GM18511 (cell line): ENCODE data around the gene PCSK6.
A peak's percentile ranks its signal among the peaks of the same experiment; 100 is the strongest.

Experiments used
- ATAC-seq: cut with Tn5 transposase; IDR thresholded peaks from one replicate; pipeline ENCODE4 v1.9.1; 2021; ENCODE audit warnings: mild to moderate bottlenecking, moderate library complexity; ENCODE audit not compliant: unreplicated experiment

PCSK6 gene

DNA sequence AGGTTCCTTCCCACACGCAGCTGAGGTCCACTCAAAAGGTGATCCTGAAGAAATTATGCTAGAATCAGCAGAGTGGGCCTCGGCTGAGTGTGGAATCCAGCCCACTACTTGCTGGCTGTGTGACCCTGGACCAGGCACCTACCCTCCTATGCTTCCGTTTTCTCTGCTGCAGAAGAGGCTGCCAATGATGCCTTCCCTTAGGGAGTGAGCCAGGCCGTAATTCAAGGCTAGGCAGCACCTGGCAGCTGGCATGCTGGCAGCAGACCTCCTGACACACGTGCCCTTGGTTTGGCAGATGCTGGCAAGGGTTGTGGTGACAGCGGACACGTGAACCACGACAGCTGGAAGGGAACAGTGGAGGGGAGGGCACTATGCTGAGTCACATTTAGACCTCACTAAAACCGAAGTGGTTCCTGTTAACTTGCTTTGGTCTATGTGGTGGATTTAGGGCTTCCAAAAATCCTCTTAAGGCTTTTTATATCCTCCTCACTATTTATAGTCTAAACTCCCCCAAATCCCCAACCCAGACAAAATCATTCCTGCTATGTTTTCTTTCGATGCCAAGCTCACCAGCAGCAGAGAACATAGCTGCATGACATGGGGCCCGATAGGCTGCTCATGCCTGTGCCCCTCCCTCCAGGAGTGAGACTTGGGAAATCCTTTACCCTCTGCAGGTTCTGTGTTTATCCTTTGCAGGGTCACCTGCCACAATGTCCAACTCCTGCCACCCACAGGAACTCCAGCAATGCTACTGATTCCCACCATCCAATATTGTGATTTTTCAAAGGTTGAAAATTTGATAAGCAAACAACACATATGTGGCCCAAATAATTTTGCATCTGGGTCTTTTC lies 10.6 kb upstream of the PCSK6 start:
- peak; percentile 80 for ATAC-seq

DNA sequence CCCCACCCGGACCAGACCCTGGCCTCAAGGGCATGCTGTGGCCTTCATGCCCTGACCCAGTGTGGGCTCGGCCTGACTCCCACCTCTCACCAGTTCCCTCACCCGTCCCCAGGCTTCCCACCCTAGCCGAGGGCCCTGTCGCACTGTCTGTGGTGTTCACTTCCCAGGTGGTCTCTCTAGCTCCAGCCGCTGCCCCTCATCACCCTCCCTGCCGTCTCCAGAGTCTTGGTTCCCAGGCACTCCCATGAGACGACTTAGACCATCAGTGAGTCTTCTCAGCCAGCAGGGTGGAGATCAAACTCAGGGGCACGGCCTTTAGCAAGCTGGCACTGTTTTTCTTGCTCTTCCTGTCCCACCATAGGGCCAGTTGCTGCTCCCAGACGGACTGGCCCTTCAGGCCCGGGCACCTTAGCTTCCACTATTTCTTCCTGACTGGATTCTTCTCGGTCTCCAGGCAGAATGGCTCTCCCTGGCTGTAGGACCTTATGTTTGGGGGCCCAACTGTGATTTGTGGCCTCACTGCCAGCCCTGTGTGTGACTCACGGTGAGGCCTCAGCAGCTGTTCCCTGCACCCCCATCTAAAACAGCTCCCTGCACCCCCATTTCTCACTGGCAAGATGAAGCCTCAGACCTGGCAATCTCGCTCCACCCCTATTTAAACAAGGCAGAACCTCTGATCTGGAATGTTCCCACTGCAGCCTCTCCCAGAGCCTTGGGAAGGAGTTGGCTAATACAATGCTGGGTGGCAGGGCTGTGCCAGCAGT lies 9.4 kb upstream of the PCSK6 start:
- ATAC-seq = no peak

DNA sequence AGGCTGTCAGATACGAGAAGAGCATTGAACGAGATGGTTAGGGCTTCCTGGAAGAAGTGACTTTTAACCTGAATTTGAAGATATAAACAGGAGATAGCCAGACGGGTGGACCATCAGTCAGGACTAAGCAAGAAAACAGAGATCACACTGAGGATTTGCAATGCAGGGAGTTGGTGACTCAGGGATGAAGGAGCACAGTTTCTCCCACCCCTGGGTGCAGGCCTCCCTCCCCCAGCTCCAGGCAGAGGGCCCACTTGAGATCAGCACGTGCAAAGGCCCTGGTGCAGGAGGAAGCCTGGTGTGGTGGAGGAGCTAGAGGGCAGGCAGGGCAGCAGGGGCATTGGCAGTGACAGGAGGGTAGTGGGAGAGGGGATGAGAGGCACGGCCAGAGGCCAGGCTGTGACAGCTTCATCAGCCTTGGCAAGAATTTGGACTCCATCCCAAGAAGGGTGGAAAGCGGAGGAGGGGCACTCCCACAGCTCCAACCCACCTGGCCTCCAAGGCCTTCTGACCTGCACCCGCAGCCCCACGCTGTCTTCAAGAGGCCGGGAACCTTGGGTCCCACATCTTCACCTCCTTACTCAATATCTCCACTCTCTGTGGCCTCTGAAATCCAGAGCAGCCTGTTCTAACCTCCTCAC lies 8.7 kb upstream of the PCSK6 start:
- ATAC-seq = no peak

DNA sequence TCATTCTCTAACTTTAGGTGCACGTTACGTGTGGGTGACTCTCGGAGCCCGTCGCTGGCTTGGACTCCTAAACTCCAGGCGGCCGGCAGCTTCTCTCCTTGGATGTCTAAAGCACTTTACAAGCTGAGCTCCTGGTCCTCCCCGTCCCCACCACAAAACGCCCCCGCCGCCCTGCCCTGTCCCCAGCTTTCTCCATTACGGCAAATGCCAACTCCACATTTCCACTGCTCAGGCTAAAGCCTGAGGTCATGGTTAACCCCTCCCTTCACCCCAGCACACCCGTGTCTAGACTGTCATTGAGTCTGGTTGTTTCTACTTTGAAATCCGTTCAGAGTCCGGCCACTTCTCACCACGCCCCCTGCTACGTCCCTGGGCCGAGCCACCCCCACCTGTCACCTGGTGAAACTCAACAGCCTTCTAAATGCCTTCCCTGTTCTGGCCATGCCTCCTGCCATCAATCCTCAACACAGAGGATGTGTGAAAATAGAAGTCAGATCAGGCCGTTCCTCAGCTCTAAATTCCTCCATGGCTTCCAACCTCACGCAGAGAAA lies 8.1 kb upstream of the PCSK6 start:
- ATAC-seq = no peak

DNA sequence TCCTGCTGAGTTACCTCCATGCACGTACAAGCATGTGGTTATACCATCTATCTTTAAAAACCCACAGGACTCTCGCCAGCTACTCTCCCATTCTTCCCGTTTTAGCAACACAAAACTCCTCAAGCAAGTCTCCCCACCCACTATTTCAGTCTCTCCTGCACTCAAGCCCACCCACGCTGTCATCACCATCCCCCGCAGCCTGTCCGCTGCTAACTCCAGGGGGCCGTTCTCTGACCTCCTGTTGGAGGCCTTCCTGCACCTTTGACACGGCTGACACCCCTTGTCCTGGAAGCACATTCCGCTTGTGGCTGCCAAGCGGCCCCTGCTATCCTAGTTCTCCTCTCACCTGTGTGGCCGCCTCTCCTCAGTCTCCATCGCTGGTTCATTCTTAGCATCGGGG lies 7.5 kb upstream of the PCSK6 start:
- no peak for ATAC-seq

DNA sequence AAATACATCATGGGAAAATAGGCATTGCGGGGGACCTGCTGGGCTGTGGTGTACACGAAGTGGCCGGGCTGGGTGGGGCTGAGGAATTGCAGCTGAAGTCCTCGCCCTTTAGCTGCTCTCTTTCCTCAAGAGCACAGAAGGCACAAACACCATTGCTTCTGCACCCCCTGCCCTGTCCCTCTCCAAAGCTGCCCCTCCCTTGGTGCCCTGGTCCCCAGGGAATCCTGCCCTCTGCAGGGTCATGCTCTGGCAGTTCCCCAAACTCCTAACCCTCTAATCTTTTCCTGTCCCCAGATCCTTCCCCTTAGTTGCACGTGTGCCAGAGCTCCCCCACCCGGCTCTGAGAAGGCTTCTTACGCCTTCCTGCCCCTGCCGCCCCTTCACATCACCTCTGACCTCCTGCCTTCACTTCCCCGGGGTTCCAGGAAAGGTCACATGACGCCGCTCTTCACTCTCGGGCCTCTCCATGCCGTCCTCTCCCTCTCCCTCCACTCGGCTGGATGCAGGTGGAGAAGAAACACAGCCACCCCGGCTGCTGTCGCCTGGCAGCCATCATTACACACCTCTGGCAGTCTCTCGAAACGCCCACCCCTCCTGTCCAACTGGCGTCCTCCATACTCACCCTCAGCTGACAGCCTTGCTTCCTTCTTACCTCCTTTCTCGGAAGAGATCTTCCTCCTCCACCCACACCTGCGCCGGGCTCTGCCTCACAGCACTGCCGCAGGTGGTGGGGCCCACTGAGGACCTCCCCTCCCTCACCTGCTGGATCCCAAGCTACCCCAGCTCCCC lies 6.9 kb upstream of the PCSK6 start:
- no peak for ATAC-seq

DNA sequence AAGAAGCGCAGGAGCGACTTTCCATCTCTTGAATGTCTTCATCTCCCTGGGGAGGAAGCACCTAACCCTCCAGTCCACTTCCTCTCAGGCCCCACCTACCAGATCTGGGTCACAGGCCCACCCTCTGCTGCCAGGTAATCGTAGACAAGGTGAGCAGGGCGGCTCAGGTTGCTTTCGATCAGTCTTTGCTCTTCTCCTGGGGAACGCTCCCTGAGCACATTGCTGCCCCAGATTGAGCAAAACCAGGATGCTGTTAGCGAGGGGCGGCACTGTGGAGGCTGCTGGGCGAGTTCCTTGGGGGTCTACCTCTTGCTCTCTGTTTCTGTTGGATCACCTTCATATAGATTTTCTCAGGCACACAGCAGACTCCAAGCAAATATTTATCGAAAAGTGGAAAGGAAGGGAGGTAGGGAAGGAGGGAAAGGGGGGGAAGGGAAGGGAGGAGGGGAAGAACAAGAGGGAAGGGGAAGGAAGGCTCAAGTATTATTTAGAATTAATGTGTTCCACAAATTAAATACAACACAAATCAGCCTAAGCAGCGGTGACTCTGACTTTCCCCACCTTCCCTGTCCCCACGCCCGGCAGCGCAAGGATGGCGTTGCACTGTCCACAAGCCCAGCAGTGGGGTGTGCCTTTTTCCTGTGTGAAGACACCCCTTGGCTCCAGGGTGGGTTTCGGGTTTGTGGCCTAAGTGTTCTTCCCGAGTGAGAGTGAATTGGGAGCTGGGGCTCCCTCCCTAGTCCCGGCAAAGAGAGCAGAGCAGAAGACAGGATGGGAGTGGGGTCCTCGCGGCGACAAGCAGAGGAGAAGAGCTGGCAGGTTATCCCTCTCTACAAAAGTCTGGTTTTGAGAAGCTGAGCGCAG lies 6.1 kb upstream of the PCSK6 start:
- ATAC-seq = no peak

DNA sequence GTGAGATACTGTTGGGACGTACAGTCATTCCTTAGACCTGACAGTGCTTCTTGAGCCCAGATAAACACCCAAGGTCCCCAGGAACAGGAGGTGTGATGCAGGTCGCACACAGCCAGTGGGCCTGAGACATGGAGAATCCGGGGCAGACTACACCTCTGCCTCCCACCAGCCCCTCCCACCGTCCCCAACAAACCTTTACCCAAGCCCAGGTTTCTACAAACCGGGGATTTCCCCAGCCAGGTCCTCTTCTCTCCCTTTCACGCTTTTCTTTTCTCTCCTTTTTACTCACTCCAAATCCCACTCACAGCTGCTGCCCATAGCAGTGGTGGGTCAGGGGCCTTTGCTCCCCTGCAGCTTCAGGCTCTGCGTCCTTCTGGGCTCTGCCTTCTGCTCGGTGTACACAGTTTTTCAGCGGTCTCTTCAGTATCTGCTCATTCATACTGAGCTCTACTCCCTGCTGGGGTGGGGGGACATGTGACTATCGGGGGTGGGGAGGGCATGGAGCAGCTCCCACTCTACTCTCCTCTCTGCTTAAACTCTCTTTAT lies 4.8 kb upstream of the PCSK6 start:
- ATAC-seq = no peak

DNA sequence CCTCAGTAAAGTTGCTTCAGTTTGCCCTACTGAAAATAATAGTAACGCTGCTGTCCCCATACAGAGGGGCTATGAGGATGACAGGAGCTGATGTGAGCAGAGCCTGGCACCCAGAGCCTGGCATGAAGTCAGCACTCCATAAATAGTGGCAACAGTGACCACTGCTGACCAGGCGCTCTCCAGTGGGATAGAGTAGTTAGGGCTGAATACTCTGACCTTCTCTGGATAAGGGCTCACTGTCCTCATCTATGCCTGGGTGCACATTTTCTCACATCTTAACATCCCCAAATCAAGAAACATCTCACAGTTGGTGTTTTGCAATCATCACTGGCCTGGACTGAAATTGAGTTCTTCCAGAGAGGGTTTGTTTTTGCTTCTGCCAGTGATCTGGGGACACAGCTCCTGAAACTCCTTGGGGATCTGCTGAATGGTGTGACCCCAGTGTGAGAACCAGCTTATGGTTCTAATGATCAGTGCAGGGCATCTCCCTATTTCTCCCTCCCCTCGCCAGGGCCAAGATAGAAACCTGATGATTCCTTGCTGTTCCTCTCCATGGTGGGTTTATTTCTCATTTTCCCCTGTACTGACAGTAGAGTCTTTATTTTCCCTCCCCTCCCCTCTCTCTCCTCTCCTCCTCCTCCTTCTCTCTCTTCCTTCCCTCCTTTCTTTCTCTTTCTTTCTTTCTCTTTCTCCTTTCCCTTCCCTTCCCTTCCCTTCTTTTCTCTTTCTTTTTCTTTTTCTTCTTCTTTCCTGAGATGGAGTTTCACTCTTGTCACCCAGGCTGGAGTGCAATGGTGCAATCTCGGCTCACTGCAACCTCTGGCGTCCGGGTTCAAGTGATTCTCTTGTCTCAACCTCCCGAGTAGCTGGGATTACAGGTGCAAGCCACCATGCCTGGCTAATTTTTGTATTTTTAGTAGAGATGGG lies 3.5 kb upstream of the PCSK6 start:
- ATAC-seq = no peak

DNA sequence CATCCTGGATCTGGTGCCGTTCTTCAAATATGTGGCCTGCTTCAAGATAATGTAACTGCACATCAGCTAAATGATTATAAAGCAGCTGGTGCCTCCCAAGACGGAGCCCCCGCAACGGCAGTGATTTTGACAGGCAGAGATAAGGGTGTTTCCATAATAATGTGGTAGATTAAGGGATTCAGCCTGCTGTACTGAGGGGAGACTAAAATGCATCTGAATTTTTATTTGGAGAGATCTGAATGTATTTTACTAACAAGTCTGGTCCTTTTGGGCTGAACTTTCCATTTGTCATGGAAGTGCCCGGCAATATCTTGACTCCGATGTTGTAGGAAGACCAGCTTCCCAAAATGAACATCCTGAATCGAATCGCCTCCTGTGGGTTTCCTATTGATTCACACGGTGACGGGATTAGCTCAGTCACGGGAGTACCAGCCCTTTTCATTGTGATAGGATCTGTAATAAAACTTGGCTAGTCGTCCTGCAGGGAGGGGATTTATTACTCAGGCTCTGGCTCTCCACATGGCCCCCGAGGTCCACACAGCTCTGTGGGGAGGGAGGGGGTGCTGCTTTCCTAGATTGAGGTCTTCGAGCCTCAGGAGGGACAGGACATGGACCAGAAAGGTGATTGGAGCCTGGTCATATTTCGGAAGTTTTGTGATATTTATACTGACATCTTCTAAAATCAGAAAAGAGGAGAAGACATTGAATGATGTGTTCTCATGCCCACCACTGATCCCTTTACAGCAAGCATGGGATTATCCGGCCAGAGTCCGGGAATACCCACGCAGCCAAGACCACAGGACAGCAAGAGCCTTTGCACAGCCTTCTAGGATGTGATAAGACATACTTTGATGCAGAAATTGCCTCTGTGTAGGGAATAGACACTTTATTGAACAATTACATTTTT lies 2.5 kb upstream of the PCSK6 start:
- ATAC-seq = no peak

DNA sequence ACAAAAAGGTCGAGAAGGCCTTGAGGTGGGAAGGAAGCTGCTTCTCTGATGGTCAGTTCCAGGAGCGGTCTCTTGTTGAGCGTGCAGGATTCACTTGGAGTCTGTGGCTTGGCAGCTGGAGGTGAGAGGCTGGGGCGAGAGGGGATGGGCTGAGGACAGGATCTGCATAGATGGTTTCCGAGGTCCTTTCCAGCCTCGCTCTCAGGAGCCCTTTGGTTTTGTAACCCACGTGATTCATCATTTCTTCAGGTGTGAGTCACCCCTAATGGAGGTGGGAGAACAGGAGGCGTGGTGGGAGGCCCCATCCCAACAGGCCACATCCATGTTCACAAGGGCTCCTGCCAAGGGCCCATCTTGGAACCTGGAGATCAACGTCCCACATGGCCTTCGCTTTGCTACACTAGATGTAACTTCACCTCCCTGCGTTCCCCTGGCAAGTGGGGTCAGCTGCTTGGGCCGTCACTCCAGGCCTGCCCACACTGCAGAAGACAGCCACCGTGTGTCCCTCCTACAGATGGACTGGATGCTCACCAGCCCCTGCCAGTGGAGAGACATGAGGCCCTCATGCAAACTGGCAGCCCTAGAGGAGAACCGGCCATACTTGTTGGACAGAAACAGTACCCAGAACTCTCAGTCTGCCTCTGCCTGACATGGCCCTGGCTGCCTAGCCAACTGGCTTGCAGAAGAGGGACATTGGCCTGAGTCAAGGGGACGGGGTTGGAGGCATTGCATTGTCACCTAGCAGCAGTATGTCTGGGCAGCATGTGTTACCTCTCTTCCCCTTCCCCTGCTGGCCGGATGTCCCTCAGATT lies 1.6 kb upstream of the PCSK6 start:
- ATAC-seq = no peak

DNA sequence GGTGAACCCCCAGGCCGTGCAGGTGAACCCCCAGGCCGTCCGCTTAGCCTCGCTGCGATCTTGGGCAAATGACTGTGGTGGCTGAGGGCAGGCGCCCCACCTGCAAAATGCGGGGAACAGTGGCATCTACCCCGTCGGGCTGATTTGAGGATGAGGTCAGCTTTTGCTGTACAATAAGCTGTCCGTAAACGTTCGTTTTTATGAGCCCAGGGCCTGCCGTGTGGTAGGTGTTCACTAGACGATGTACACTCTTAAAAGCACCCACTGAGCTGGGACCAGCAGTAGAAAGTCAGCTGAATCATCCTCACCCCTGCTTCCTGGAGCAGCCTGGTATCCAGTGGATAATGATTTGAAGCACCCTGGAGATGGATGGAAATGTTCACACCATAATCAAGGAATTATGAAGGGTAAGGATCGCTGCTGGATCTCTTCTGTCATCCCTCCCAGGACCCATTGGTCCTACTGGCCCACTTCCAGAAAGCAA lies 943 bp upstream of the PCSK6 start:
- no peak for ATAC-seq

DNA sequence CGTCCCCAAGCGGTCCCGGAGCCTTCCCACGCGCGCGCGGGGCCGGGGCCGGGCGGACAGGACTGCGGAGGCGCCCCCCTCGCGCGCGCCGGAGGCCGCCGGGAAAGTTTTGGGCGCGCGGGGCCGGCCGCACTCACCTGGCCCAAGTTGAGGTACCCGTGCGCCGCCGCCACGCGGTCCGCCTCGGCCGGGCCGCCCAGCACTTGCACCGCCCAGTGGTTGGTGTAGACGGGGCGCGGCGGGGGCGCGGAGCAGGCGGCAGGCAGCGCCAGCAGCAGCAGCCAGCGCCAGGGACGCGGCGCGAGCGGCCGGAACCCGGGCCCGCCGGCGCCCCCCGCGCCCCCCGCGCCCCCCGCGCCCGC lies 289 bp downstream of the PCSK6 start:
- no peak for ATAC-seq

DNA sequence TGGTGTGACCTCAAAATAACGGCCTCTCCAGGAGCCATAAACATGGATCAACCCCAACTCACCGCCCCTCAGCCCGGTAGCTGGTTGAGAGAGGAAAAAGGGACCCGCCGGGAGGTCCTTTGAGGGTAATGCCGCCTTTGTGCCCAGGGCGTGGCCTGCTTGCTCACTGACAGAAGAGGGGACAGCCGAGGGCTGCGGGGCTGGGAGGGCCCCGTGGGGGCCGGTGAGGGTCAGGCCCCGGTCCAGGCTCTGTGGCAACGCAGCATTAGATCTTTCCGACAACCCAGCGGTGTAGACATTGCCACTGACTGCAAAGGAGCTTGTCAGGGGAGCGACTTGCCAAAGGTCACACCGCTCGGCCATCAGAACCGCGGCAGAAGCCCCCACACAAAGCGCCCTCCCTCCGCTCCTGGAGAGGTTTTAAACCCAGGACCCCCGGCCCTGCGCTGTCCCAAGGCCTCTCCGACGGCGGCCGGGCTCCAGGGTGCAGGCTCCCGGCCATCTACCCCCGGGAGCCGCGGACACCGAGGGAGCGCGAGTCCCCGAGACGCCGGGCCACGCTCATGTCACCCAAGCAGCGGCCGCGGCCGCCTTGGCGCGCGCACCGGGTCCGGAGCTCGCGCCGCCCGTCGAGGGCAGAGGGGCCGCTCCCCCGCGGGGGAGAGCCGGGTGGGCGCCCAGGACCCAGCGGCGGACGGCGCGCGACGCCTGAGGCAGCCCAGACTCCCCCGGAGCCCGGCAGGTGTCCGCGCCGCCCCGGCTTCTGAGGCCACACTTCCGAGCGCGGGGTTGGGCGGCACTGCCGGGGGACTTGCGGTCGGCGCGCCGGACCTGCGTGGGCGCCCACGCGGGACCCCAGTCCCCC lies 975 bp downstream of the PCSK6 start:
- ATAC-seq = no peak

DNA sequence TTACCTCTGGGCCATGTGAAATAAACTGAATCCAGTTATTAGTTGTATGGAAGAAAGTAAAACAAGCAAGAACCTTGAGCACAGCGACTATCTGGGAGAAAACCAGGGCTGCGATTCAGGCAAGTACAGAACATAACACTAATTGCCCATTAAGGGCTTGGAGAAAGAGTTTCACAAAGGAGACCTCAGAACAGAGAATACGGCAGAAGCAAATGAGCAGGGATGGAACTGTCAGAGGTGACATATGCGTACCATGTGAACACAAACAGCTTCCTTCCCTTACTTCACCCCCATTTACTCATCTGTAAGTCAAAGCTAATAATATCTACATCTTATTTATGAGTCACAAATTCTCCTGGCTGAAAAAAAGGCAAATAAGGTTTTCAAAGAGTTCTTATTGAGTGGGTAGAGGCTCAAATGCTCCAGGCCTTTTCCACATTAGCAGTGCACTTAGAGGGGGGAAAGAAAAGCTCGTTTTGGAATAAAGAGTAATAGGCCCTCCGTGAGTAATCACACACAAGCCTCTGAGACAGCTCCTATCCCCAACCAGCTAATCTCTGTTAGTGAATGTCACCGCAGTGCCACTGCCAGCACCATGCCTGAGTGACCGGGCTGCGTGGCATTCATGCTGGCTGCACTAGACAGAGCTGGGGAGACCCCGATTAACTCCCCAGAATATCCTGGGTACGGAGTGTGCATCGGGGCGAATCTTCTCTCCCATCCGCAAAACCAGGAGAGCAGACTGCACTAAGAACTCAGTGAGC lies 2.6 kb downstream of the PCSK6 start:
- no peak for ATAC-seq
